GM19351 (cell line): ENCODE results near the gene C1orf159.
"Not testable (repeated sequence)": the region's sequence is repeated elsewhere in the genome, so short reads cannot be mapped to it uniquely, and the experiment has no call there.

Source experiments
- ATAC-seq: cut with Tn5 transposase; IDR thresholded peaks from one replicate; pipeline ENCODE4 v1.9.1; 2021; ENCODE audit warnings: mild to moderate bottlenecking, moderate library complexity; ENCODE audit not compliant: unreplicated experiment

C1orf159 gene

DNA sequence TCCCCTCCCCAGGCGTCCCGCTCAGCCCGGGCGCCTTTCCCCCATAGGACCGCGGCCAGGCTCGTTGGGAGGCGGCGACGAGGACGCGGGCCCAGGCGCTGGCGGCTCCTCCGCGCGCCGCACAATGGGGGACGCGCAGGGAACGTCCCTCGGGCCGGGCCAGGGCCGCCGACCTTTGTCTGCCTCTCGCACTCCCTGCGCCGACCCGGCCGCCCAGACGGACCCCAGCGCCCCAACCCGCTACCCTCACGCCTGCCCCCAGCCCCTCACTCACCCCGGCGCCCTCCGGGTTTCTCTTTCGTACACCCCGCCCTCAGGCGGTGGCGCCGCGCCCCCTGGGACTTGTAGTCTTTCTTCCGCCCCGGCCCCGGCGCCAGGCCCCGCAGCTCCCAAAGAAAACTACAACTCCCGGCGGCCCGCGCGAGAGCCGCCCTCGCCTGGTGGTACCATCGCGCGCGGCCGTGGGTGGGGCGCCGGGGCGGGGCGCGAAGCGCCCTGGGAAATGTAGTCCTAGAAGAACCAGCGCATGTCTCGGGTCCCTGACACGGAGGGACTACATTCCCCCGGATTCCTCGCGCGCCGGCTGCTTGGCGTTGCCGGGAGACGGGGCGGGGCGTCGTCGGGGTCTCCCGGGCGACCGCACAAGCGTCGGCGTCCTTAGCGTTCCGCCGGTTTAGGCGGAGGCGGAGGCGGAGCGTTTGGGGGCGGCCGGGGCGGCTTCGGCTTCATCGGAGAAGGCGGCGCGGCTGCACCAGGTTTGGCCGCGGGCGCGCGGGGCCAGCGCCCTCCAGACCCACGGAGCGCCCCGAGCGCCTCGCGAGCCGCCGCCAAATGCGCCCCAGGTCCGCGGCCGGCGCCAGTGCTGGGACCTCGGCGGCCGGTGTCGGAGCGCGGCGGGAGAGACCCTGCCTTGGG, at the start of gene C1orf159:
Gene C1orf159, minus strand, starts transcription at position 304 of the 915 bp plus-strand sequence. CDS start 24,546 bp downstream, outside the sequence.
- peak; percentile 89 for ATAC-seq

DNA sequence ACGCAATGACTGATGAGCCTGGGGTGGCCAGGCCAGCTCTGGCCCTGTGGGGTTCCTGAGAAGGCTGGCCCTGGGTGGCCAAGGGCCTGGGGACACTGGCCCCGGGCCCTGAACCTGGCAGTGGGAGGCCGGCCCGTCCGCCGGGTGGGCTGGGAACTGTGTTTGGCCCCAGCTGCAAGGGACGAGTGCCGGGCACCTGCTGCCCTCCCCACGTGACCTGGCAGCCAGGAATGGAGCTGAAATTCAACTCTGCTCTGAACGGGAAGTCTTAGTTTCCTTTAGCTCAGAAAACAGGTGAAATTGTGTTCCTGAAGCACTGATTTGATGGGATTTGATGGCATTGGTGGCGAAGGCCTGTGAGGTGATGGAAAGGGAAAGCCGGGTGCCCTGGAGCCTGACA, 49.6 kb upstream of the C1orf159 start:
- no peak for ATAC-seq

DNA sequence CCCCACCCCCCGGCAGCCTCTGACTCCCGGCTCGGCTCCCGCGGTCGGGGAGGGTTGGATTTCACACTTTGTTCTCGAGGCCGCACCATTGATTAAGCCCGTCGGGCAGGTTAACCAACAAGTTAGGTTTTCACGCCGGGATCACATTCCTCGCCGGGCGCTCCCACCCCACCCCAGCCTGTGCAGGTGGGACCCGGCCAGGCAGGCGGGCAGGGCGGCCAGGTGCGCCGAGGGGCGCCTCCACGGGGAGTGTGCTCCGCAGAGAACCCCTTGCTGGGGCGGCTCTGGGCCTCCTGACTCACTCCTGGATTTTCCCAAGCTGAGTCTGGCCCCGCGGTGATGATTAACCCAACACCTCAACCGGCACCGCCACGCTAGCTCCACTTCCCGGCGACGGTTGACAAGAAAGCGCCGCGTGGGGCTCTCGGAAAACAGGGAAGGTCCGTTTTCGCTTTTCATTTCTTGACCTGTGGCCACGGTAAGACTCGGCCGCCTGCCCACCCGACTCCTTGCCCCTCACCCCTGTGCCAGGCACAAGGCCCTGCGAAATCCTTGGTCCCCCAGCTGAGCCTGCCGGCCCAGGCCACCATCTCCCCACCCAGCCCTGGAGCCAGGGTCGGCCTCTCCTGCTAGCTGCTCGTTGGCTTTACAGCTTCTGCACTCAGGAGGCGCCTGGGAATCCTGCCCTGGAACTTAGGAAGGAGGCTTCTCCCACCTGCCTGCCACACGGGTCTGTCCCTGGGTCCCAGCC, 49.0 kb upstream of the C1orf159 start:
- no peak for ATAC-seq

DNA sequence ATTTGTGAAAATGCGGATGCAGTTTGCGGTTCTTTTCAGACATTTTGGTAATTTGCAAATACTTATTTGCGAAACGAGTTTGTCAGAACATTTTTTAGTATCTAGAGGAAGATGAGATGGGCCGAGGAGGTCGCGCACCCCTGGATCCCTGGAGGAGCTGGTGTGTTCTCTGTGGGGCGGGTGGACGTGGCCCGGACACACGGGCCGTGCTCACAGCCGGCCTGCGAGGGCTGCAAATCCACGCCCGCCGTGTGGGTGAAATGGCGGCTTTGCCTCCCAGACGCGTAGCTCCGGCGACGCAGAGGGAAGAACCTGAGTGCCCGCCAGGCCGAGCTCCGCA, 48.4 kb upstream of the C1orf159 start:
- ATAC-seq, result no peak

DNA sequence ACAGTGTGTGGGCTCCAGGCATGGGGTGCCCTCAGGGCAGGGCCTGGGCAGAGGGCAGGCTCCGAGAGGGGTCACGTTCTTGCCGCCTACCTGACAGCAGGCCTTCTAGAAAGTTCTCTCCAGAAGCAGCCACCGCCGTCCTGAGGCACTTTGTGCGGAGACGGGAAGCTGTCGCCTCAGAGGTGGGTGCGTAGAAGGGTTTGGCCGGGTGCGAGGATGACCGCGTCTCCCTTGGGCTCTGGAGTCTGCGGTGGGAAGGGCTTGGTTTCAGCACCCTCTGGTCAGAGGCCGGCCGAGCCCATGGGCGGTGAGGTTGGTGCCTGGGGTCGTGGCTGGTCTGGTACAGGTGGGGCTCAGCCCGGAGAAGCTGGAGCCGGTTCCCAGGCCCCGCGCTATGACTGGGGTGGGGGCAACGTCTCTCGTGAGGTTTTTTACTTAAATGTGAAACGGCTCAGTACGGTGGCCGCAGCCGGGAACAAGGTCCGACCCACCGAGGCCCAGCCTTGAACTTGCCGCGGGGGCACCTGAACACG, 47.7 kb upstream of the C1orf159 start:
- ATAC-seq, result no peak

DNA sequence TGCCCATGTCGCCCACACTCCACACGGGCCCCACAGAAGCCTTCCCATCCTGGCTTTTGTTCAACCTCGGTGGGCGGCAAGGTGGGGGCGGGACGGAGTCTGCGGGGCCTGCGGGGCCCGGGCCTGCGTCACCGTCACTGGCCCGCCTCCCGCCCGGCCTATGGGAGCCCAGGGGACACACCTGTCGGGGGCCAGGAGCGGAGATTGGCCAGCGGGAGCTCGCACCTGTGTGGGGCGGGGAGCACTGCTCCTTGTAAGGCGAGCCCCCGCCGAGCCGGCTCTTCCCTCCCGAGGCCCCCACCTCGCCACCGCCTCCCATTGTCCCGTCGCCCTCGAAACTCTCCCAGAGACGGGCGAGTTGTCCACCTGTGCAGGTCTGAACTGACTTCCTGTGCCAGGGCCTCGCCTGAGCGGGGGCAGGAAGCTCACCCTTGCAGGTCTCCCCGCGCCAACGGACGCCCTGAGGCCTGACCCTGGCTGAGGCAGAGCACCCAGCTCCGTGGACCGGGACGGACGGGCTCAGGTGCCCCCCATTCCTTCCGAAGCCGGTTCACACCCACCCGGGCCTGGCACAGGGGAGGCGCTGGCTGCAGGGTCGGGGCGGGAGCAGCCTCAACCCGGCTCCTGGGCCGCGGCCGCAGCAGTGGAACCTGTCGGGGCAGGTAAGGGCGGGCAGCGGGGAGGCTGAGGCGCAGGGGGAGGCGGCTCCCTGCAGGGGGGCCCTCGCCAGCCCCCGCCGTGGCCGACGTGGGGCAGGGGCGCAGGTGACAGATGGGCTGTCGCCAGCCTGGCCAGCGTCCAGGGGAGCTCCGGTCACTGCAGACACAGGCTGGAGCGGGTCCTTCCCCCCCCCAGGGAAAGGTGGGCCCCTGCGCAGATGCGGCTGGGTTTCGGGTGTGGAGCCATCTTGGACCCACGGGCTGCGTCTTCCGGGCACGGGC, 47.0 kb upstream of the C1orf159 start:
- no peak for ATAC-seq

DNA sequence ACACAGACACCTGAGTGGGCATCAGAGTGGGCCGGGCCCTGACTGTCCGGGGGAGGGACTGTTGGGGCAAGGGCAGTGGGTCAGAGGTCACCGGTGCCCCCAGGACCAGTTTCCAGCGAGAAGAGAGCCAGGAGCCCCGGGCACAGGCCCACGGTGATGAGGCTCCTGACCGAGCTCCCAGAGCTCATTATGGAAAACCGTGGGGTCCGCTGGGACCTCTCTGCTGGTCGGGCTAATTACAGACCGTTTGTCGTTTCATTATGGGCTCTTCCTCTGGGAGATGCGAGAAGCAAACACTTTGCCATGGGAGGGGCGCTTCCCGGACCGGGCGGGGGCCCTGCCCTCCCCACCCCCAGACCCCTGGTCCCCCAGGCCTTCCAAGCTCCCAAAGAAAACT, 45.8 kb upstream of the C1orf159 start:
- ATAC-seq, result no peak

DNA sequence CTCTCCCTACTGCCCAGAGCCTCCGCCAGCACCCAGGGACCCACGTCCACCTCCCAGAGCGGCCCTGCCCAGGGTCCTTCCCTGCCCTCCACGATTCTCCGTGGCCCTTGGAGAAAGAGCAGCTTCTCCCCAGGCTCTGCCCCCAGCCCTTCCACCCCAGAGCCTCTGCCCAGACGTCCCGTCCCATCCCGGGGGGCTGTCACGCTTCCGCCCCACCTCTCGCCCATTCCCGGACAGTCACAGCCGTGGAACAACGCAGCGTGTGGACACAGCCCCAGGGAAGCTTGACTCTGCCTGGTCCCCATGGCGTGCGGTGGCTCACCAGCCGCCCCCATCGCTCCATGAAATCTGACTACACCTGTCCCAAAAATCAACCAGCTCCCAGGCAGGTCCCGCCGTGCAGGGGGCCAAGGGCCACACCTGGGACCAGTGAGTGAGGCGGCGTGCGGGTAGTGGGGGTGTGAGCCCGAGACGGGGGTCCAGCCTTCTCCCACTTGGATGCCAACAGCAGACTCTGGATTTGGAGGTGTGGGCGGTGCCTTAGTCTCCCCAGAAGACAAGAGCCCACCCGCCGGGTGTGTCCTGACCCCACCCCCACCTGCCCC, 45.3 kb upstream of the C1orf159 start:
- ATAC-seq, result no peak

DNA sequence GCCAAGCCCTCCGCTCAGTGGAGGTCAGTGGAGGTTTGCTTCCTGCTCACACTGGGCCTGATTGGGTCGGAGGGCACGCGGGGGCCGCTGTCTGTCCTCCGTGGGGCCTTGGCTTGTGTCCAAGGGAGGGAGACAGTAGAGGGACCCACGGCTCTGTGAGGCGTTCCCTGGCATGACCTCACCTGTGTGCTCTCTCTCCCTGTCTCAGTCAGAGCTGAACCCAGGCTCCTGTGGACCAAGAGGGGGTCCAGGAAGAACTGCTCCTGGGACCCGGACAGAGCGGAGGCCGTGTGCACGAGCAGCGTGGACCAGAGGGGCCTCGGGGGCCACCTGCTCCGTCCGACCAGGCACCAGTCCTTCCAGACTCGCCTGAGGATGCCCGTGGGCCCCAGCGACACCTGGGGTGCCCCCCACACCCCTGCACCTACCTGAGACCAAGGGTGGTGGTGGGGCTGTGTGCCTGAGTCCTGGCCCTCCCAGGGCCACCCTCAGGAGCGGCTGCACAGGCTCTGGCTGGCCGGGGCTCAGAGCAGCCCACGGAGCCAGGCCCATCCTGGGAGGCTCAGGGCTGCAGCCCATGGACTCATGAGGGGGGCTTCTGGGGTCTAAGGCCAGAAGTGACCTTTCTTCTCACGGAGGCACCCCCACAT, 44.5 kb upstream of the C1orf159 start:
- no peak for ATAC-seq

DNA sequence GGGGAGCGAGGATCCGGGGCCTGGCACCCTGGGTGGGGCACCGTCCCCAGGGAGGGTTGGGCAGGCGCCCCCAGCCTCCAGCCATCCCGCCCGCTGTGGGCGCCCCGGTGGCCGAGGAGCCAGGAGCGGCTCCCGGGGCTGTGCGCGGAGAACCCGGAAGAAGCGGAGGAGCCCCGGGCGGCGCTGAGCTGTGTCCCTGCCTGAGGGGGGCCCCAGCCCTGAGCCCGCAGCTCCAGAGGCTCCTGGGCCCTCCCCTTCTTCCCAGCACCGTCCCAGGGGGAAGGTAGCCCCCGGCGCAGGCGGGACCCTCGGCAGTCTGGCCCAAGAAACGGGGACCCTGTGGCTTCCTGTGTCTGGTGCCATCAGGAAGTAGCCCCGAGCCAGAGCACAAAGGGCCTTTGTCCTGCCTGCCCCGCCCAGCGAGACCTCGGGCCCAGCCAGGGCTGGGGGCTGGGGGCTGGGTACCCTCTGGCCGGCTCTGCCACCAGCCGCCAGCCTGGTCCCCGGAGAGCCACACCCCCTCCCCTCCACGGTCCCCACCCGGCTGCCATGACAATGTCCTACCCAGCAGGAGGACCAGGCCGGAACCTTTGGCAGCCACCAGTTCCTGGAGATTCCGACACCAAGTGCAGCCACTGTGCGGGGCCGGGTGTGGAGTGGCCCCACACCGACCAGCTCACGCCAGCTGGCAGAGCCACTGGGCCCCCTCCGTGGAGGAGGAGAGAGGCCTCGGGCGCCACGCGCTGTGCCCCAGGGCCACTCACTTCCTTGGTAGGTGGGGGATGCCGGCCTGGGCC, 42.2 kb upstream of the C1orf159 start:
- ATAC-seq, result peak; percentile 63

DNA sequence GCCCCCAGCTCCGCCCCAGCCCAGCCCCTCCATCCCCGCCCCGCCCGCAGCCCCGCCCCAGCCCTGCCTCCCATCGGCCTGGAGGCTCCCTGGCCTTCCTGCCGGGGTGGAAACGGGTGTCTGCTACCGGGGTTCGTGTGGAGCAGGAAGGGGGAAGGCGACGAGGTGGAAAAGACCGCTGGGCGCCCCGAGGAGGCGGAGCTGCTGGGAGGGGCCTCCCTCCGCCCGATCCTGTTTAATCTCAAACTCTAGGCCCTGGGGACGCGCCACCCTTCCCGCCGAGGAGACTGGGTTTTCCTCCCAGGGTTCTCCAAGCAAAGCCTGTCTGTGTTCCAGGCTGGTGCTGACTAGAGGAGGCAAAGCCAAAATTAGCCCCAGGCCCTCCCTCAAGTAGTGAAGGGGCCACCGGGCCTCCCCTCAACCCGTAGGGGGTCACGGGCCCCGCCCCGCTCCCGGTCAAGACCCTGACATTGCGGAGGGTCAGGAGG, 41.6 kb upstream of the C1orf159 start:
- peak; percentile 60 for ATAC-seq

DNA sequence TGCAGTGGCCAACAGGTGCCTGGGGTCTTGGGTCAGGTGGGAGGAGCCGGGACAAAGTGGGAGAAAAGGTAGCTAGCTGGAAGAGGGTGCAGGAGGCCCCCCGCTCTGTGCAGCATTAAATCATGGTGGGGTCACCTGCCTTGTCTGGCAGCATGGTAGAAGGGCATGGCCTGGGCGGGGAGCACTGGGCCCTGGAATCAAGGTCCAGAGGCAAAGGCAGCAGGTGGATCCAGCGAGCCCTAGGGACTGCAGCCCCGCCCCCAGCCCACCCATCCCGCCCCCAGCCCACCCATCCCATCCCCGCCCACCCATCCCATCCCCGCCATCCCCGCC, 41.1 kb upstream of the C1orf159 start:
- ATAC-seq, result no peak

DNA sequence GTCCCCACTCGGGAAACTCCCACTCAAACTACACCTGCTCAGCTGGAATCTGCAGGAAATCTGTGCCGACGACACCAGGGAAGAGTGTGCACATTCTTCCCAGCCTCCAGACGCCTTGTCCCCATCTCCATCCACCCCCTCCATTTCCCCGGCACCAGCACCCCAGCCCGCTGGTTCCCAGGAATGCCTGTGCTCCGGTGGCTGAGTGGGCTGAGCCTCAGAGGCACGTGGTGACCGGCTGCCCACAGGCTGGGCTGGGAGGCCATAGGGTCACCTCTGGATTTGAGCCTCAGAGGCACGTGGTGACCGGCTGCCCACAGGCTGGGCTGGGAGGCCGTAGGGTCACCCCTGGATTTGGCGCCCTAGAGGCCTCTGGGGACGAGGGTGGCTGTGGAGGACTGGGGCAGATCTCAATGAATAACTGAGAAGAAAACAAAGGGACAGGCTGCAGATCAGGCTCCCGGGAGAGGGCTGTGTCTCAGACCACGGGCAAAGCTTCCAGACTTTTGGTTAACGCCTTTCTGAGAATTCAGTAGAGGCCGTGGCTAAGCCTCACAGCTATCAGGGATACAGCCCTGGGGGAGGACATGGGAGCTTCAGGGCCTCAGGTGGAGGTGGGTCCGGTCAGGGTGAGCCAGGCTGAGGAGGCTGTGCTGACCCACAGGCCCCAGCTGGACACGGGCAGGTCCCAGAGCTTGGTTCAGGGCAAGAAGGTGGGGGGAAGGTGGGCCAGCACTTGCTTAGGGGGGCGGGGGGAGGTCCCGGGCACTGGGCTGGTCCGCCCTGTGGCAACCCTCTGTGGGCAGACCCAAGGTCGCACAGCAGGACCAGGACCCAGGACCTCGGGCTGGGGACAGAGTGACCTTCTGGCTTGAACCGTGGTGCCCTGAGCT, 40.5 kb upstream of the C1orf159 start:
- ATAC-seq, result no peak

DNA sequence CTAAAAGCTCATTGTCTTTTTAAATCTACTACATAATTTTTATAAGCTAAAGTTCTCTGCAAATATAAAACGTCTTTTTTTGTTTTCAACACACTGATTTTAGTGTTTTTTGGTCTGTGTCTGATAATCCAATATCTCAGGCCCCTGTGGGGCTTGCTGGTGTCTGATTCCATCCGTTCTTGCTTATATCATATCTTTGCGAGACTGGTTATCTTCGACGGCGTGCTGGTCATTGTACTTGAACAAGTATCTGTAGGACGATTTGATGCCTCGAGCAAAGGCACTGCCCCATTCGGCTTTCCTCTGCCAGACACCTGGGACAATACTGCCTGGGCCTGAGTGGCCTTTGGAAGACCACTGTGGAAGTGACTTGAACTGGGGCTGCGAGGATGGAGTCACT, 39.4 kb upstream of the C1orf159 start:
- ATAC-seq, result no peak

DNA sequence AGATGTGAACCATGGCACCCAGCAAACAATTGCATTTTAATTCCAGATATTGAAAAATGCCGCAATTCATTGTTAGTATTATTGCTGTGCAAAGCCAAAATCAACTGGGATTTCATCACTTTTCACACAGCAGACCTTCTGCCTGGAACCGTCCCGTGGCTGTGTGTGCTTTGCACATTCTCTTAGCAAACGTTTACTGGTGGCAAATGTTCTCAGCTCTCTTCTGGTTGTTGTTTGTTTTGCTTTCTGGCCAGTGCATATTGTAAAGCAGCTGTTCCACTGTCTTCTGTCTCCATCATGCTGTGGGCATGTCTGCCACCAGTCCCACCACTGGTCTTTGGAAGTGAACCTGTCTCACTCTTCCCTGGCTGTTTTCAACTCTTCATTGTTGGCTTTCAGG, 38.0 kb upstream of the C1orf159 start:
- ATAC-seq, result no peak

DNA sequence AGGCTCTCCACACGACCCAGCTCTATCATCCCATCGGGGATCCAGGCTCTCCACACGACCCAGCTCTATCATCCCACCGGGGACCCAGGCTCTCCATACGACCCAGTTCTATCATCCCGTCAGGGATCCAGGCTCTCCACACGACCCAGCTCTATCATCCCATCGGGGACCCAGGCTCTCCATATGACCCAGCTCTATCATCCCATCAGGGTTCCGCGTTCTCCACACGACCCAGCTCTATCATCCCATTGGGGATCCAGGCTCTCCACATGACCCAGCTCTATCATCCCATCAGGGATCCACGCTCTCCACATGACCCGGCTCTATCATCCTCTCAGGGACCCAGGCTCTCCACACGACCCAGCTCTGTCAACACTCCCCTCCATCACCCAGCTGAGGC, 37.3 kb upstream of the C1orf159 start:
- ATAC-seq, result not testable (repeated sequence)

DNA sequence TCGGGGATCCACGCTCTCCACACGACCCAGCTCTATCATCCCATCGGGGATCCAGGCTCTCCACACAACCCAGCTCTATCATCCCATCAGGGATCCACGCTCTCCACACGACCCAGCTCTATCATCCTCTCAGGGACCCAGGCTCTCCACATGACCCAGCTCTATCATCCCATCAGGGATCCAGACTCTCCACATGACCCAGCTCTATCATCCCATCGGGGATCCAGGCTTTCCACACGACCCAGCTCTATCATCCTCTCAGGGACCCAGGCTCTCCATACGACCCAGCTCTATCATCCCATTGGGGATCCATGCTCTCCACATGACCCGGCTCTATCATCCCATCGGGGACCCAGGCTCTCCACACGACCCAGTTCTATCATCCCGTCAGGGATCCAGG, 36.5 kb upstream of the C1orf159 start:
- ATAC-seq, result not testable (repeated sequence)

DNA sequence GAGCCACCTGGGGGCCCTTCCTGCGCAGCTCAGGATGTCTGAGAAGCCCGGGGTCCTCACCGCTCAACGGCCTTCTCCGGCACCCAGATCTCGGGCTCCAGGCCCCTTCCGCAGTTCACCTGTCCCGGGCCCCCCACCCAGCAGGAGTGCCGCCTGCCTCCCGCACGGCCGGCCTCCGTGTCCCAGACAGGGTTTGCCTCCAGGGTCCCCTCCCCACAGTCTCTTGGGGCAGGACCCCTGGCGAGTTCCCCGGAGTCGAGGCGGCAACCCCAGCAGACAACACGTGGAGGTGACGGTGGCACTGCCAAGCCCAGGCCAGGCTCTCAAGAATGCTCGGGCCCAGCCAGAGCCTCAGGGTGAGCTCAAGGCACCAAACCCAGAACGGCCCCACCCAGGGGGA, 35.4 kb upstream of the C1orf159 start:
- ATAC-seq, result no peak
